Stimulated activated CD8-positive, alpha-beta memory T cell treated with anti-CD3 and anti-CD28 coated beads, Interleukin-12 subunit alpha, Interleukin-12 subunit beta, amount 100 ng/mL, for 24 hours (primary cell): Measurements from ENCODE around the gene HOXC10.

Experiments used
- DNase-seq: peaks from one replicate; pipeline ENCODE4 v3.0.0-alpha.2; 2020; ENCODE audit errors: extremely low read depth

The HOXC10 gene

DNA sequence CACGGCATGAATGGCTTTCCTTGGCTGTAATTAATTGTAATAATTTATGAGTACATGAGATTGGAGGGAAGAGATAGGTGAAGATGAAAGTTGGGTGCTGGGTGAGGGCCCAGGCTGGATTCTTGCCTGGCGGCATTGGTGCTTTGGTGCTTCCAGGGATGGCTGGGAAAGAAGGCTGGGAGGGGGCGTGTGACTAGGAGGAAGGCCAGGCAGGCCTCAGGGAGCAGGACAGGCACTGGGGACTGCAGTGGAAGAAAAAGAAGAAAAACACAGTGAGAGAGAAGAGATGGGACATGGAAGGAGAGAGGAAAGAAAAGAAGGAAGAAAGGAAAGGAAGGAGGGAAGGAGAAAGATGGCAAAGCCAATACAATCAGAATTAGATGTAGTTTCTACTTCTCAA lies 18.7 kb downstream of the HOXC10 start:
- DNase-seq = no peak

DNA sequence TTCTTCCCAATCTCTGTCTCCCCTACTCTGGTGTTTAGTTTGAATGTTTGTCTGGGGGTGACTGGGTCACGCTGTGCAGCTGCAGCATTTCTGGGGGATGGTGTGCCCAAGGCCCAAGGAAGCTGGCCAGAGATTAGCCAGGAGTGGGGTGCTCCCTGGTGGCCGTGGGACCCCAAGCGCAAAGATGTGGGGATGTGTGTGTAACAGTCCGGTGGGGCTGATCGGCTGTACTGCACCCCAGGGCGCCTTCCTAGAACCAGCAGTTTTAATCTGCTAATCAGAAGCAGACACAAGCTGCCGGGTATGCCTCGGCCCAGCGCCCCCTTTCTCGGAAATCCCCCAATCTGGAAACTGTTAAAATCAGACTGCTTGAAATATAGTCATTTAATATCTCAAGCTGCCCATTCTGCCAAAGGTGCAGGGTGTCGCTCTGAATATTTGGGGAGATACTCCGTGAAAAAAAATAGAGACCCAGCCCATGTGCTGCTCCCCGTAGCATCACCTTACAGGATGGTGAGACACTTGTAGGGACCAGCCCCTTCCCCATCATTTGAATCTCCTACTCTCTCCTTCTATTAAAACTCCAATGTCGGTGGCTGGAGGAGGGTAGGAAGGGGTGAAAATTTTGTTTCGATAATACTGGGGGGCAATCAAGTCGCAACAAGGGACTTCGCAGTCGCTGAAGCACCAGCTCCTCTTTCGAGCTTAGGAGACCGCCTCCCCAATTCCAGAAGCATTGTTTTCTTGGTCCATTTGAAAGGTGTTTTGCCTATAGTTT lies 19.3 kb downstream of the HOXC10 start:
- DNase-seq = no peak

DNA sequence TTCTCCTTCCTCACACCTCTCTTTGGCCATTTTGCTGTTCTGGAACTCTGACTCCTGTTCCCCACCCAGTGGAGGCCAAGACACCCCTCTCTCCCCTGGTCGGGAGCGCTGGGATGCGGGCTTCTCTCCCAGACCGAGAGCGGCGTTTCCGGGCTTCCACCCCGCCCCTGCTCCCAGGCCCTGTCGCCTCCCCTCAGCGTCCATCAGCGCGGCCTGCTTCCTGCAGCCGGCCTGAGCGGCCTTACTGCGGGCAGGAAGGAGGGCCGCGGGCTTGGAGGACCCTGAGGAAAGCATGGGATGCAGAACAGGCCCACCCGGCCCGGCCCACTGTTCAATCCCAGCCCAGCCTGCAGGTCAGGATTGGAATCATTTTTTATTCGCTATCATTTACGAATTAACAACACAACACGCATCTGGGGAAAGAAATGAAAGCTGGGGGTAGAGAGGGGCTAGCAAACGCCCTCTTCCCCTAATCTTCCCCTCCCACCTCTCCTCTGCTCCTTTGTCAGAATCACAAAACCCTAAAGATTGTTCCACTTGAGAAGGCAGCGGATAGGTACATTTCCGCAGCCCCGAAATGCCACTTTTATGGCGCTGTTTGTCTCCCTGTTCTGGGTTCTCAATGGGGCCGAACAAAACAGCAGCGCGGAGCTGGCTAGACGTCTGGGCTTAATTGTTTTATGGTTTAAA lies 20.0 kb downstream of the HOXC10 start:
- DNase-seq = no peak

DNA sequence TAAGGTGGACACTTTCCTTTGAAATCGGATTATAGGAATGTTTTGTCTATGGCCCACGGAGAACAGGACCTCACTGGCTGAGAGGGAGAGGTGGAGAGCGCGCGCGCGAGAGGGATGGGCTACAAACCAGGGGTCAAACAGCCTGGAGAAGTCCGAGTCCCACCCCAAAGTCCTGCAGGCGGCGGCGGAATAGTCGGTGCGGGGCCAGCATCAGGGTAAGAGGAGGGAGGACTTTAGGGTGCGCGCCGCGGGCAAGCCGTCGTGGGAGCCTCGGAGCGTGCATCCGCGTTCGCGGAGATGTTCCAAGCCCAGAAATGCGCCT lies 20.5 kb downstream of the HOXC10 start:
- no peak for DNase-seq

DNA sequence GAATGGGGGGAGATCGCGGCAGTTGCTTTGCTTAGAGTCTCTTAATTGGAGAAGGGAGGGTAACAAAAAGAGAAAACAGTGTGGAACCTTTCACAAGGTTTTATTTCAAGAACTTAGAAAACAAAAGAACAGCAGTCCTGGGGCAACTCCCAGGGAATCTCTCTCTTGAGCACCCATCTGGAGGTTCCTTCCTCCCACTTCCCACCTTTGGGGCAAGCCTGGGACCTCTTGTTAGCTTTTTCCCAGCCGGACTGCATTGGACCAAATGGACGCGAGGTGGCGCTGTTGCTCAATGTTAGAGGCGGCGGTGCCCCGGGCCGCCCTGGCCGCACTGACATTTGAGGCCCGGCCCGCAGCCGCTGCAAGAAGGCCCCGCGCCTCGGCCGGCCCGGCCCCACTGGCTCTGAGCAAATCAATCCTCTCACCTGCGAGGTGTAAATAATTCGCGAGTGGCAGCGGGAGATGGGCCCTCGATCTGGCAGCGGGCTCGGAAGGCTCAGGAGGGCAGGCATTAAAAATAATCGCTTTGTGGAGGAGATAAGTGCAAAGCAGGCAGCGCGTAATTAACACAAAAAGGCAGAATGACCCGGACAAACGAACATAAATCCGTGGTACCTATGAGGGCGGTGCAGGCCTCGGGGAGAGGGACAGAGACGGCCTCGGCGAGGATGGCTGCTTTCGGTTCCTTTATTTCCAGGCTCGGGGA lies 21.1 kb downstream of the HOXC10 start:
- DNase-seq = peak; percentile 62

DNA sequence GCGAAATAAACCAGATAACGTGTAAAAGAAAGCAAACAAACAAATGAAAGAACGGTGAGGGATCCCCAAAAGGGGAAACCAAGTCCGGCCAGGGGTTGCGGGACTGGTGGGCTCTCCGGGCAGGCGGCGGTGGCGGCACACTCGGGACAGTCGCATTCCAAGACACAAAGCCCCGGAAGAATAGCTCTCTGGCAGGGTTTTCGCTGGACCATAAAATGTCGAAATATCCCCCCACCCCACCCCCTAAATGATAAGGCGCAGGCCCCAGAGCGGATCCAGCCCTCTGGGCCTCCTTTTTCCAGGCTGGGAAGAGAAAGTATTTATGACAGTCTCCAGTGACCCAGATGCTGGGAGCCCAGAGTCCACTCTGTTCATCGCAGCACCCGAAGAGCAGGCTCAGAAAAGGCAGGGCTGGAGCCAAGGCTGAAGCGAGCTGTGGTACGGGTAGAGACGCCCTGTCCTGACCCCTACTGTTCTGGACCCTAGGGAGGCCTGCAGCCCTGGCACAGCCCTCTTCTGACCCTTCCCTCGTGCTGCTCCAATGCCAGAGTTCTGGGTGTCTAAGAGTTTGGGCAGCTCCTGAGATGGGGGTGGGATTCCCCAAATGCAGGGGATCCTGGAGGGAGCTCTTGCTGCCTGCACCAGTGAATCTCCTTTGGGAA lies 21.7 kb downstream of the HOXC10 start:
- DNase-seq = no peak

DNA sequence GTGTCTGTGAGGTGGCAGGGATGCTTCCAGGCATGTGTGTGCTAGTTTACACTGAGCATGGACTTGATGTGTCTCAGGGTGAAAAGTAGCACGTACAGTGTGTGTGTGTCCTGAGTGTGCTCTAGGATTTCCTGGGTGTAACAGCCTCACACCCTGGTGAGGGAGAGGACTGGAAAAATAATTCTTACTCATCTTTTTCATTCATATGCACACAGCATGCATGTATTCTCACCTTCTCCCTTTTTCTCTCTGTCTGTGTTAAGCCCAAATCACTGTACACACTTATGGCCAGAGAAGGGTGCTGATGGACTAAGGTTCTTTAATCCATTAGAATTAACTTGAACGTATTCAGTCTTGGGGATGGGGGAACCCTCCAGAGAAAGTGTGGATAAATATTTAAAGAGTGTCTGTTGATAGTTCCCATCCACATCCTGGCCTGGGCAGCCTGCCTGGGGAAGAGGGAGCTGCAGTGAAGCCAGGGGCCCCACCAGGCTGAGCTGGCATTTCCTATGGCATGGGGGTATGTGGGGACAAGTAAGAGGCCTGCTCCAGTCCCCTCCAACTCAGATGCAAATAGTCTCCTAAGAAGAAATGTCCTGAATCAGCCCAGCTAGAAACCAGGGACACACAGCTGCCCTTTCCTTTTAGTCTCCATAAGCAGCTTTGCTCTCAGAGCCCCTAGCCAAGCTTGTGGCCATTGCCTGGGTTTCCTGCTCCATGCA lies 22.8 kb downstream of the HOXC10 start:
- no peak for DNase-seq

DNA sequence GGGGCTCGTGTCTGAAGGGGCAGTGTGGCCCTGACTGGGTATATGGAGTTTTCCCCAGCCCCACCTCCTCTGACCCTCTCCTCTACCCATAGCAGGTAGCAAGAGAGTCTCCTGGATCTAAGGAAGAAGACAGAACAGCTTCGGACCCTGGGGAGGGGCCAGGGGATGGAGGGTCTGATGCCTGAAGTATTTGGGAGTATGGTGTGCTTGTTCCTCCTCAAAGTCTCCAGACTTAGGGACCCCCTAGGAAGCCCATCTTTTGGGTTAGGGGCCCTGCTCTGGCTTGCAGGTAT lies 23.3 kb downstream of the HOXC10 start:
- DNase-seq = no peak

DNA sequence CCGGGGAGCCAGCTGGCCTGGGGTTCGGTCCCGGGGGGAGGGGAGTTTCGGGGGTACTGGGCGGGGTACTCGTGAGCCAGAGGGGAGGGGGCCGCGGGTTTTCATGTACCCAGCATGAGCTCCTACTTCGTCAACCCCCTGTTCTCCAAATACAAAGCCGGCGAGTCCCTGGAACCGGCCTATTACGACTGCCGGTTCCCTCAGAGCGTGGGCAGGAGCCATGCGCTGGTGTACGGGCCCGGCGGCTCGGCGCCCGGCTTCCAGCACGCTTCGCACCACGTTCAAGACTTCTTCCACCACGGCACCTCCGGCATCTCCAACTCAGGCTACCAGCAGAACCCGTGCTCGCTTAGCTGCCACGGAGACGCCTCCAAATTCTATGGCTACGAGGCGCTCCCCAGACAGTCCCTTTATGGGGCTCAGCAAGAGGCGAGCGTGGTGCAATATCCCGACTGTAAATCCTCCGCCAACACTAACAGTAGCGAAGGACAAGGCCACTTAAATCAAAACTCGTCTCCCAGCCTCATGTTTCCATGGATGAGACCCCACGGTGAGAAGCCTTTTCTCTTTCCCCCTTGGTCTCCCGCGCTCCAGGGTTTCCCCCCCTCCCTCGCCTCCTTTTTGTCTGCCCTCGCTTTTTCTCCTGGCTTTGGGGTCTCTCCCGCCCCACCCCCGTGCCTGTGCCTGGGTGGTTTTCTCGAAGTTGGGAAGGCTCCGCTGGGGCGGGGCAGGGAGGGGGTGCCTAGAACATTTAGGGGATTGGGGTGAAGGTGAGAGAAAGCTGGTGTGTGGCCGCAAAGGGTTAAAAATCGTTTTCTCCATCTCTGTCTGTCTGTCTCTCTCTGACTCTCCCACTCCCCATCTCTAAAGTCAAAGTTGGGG lies 24.5 kb downstream of the HOXC10 start:
- DNase-seq = no peak

DNA sequence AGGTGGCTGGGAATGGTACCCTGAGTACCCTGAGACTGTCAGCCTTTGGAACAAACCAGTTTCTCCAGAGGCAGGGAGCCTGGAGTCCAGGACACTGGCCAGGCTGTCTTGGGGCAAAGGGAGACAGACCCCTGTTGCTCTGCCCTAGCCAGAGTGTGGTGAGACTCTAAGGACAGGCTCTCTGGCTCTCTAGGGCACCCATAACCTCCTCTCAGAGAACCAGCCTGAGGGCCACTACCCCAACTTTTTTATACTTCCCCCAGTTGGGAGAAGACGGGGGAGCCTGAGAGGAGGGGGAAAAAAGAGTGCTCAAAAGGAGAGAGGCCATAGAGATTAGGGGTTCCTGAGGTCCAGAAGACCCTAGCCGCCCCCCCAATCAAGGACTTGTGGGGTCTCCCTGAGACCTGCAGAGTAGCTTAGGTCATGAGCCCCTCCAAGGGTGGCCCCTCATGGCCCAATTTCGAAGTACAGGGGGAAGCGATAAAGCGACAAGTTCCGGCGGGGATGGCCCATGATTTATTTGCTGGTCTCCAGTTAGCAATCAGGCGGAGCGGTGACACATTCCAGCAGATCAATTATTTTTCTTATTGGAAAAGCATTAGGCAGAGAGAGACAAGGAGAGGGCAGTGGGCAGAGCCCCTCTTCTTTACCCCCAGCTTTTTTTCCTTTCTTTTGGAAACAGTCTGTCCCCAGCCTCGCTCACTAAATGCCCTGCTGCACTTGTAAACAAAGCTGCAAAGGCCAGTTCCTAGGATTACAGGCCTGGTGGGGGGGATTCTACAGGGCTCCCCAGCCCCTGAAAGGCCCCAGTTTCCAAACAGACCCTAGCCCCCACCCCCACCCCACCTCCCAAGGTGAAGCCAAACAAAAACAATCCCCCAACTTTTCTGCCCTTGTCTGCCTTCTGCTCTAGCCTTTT lies 25.4 kb downstream of the HOXC10 start:
- no peak for DNase-seq

DNA sequence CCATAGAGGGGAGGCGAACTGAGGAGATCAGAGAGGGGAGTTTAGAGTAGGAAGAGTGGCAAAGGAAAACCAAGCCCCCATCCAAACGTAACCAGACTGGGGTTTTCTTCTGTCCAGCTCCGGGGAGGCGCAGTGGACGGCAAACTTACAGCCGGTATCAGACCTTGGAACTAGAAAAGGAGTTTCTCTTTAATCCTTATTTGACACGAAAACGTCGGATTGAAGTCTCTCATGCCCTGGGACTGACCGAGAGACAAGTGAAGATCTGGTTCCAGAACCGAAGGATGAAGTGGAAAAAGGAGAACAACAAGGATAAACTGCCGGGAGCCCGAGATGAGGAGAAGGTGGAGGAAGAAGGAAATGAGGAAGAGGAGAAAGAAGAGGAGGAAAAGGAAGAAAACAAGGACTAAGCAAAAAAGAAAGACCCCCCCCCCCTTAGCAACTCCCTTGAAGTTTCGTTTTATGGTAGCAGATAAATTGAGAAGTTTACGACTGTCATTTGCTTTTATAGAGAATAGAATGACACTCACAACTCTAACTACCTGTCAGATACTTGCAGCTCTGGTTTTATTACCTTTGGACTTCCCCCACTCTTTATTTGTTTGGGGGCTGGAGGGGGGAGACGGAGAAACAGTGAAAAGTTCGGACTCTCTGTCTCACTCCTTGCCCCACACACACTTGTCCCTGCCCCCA lies 26.2 kb downstream of the HOXC10 start:
- no peak for DNase-seq

DNA sequence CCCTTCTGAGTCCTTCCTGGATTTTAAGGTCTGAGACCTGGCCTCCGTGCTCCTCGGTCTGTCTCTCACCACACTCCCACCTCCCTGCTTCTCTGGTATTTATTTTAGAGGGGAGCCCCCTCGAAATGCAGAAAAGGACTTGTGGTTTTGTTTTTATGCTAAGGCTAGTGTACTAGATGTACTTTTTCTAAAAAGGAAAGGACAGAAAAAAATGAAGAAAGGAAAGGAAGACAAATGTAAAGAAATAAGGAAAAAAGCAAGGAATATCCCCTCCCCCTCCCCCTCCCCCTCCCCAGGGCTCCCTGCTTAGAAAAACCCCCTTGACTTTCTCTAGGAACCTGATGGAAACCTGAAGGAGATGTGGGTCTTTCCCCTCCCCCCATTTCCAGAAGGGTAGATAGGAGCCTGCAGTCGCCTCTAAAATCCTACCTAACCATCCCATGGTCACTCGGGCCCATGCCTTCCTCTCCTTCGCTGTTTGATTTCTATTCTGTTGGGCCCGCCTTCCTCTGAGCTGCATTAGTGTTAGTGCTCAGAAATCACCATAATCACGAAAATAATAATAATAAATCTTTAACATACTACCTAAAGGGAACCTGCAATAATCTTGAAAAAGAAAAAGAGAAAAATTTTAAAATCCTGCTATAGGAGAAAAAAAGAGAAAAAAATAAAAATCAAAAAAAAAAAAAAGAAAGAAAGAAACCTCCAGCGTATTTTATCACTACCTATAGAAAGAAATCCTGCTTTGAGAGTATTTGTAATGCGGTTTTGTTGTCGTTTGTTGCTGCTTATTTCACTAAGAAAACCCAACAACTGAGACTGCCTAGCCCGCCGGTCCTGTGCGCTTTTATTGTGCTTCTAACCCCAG lies 27.0 kb downstream of the HOXC10 start:
- no peak for DNase-seq

DNA sequence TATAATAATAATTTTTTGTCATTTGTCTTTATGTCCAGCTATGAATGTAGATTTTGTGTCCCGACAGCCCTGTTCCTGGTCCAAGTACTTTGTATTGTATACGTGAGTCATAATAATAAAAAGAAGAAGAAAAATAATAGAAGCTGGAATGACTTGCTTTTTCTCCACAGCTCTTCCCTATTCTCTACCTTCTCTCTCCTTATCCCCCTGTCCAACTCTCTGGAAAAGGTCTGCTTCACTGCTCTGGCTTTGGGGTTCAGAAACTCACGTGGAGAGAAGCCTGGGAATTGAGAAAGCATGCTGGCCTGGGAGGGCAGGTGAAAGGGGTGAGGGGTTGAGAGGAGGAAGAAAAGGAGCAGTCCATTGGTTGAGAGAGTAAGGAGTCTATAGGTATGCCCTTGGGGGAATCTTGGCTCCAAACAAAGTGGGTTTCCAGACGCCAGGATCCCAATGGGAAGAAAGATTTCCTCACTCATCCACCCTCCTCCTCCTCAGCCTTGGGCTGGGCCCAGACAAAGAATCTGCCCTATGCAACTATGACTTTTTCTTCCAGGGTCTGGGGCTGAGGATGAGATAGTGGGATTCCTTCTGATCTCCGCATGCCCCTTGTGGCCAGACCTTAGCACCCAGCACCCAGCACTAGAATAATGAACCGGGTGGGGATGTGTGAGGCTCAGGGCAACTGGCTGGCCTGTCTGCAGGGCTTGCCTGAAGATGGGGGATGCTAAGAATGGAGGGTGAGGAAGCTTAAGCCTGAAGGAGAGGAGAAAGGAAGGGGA lies 27.9 kb downstream of the HOXC10 start:
- no peak for DNase-seq

DNA sequence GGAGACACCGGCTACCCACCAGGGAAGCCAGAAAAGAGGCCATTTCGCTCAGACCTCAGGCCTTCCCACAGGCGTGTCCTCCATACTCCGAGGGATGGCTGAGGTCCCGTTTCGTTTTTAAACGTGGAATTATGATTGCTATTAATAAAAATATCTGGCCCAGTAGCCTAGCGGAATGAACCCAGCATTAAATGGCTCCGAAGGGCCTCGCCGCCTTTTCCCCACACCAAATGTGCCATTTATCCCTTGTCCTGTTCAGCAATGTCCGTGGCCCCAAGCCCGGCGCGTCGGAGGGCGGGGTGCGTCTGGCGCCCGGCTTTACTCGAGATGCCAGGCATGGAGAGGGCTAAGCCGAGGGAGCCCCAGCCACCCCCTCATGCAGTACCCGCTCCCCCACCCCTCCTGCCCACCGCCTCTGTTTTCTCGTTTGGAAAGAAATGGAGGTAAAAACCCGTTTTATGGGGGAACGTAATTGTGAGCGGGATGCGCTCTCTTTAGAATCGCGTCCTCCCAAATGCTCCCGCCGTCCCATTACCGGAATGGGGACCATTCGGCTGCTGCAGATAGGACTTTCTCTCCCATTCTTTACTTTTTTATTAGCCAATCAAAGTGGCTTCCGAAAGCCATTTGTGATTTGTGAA lies 29.6 kb downstream of the HOXC10 start:
- DNase-seq = no peak

DNA sequence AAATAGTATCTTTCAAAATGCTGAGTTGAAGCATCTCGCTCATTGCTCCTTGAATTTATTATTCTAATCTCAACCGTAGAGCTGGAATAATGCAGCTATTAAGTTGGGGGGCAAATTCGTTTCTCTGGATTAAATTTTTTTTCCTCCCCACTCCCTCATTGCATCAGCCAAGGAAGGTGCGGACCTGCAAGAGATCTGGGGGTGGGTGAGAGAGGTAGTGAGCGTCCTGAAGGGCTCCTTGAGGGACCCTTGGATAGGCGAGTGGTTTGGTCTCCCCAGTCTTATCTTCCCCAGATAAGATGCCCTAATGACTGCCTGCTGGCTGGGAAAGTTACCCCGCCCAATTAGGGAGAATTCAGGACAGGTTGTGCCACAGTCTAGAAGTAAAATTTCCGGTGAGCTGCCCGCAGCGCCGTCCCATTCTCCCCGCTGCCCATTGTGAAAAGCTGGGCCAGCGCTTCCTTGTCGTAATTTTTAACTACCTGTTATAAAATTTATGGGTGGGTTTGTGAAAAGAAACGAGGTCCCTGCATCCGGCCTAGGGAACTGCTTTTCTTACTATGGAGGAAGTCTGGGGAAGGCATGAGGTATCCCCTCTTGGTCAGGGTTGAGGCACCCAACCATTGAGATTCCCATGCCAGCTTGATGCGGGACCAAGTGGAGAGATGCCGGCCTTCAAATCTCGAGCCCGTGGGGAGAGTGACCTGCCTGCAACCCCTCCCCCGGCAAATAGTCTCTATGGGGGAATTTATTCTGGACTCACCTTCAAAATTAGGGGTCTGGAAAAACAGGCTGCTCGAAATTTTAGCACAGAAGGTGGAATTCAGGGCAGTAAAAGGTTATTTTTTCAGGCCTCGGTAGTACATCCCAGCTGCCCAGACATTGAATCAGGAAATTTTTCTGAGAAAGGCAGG lies 30.3 kb downstream of the HOXC10 start:
- no peak for DNase-seq

DNA sequence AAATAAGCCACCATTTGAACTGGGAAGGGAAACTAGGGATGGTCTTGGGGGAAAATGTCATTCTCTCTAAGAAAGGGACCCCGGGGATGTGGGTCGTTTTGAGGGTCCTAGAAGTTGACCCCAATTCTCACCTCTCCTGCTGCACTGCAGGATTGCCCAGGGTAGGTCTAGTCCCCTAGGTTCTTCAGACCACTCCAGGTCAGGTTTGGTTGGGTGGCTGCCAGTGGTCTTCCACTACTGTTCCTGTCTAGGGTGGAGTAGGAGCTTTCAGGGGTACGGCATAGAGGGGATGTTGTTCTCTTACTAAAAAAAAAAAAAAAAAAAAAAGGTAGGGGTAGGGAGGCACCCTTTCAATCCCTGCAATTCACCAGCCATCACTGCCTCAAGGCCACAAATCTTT lies 31.1 kb downstream of the HOXC10 start:
- DNase-seq = no peak
